Ishikawa (cell line): Measurements from ENCODE around the gene RAD9A.

Experiments
- CEBPB ChIP-seq: IDR thresholded peaks from 2 replicates; pipeline ENCODE4 v1.6.1; 2012
- CREB1 ChIP-seq: IDR thresholded peaks from 2 replicates; pipeline ENCODE4 v1.6.1; 2012; ENCODE audit warnings: low read depth
- EGR1 ChIP-seq: IDR thresholded peaks from 2 replicates; pipeline ENCODE4 v1.6.1; 2012
- EP300 ChIP-seq: IDR thresholded peaks from 2 replicates; pipeline ENCODE4 v1.6.1; 2012; ENCODE audit warnings: borderline replicate concordance
- FOXM1 ChIP-seq: IDR thresholded peaks from 2 replicates; pipeline ENCODE4 v1.6.1; 2012; ENCODE audit warnings: low read depth, borderline replicate concordance
- MAX ChIP-seq: IDR thresholded peaks from 2 replicates; pipeline ENCODE4 v1.6.1; 2012
- NFIC ChIP-seq: IDR thresholded peaks from 2 replicates; pipeline ENCODE4 v1.6.1; 2012
- RAD21 ChIP-seq: IDR thresholded peaks from 2 replicates; pipeline ENCODE4 v1.6.1; 2012; ENCODE audit warnings: low read depth
- TAF1 ChIP-seq: IDR thresholded peaks from 2 replicates; pipeline ENCODE4 v1.6.1; 2012; ENCODE audit warnings: low read depth, mild to moderate bottlenecking
- TCF12 ChIP-seq: IDR thresholded peaks from 2 replicates; pipeline ENCODE4 v1.6.1; 2012; ENCODE audit warnings: low read depth
- TEAD4 ChIP-seq: IDR thresholded peaks from 2 replicates; pipeline ENCODE4 v1.6.1; 2012
- USF1 ChIP-seq: IDR thresholded peaks from 2 replicates; pipeline ENCODE4 v1.6.1; 2012
- YY1 ChIP-seq: IDR thresholded peaks from 2 replicates; pipeline ENCODE4 v1.6.1; 2012; ENCODE audit warnings: low read depth
- ZBTB7A ChIP-seq: IDR thresholded peaks from 2 replicates; pipeline ENCODE4 v1.6.1; 2012; ENCODE audit warnings: low read depth
- TF ChIP-seq, protein P1 (sequence below): IDR thresholded peaks from 2 replicates; pipeline ENCODE4 v1.6.1; 2012; ENCODE audit warnings: low read depth, mild to moderate bottlenecking

RAD9A gene

DNA sequence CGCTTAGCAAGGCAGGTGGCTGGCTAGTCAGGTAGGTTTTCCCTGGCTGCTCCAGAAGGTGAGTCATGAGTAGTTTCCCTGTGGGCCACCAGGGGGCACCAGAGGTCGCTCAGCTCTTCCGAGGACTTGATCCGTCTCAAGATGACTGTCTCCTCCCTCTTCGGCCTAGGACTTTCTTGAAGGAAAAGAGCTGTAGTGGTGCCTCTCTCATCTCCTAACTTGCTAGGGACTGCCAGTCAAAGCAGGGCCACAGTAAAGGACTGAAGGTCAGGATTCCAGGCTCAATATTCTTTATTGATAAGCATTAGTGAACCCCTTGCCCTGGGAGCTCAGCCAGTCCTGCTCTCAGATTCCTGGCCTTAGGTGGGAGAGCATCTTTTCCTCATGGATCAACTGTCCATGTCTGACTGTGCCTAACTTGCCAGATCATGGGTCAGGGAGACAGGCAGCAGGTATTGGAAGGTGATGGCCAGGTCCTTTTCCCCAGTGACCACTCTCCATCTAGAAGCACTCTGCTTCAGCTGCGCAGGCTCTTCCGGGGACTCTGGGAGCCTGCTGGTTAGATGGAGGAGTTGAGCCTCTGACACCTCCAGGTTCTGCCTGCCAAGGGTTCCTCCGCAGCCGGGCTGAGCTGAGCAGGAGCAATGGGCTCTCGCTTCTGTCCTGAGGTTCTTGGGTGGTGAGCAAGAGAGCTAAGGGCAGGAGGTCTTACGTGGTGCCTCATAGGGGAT is 40.3 kb upstream of the RAD9A start:
- TF ChIP-seq RAD21 (peak; percentile 80), YY1 (no peak)

GRCh38 chr11:67352546-67353316 is 39.1 kb upstream of the RAD9A start:
- TF ChIP-seq TAF1, result no peak
- no peak for TF ChIP-seq RAD21
- TF ChIP-seq YY1, result no peak
- TF ChIP-seq FOXM1, result no peak
- TF ChIP-seq, protein P1, sequence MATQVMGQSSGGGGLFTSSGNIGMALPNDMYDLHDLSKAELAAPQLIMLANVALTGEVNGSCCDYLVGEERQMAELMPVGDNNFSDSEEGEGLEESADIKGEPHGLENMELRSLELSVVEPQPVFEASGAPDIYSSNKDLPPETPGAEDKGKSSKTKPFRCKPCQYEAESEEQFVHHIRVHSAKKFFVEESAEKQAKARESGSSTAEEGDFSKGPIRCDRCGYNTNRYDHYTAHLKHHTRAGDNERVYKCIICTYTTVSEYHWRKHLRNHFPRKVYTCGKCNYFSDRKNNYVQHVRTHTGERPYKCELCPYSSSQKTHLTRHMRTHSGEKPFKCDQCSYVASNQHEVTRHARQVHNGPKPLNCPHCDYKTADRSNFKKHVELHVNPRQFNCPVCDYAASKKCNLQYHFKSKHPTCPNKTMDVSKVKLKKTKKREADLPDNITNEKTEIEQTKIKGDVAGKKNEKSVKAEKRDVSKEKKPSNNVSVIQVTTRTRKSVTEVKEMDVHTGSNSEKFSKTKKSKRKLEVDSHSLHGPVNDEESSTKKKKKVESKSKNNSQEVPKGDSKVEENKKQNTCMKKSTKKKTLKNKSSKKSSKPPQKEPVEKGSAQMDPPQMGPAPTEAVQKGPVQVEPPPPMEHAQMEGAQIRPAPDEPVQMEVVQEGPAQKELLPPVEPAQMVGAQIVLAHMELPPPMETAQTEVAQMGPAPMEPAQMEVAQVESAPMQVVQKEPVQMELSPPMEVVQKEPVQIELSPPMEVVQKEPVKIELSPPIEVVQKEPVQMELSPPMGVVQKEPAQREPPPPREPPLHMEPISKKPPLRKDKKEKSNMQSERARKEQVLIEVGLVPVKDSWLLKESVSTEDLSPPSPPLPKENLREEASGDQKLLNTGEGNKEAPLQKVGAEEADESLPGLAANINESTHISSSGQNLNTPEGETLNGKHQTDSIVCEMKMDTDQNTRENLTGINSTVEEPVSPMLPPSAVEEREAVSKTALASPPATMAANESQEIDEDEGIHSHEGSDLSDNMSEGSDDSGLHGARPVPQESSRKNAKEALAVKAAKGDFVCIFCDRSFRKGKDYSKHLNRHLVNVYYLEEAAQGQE, result no peak
- TF ChIP-seq TCF12, result no peak
- no peak for TF ChIP-seq EP300
- TF ChIP-seq ZBTB7A, result no peak
- TF ChIP-seq USF1, result no peak
- TF ChIP-seq EGR1, result no peak
- no peak for TF ChIP-seq TEAD4
- no peak for TF ChIP-seq CREB1
- no peak for TF ChIP-seq CEBPB
- no peak for TF ChIP-seq NFIC
- TF ChIP-seq MAX, result no peak

GRCh38 chr11:67353317-67354074 is 38.3 kb upstream of the RAD9A start, which contains the start of gene POLD4:
Gene POLD4, minus strand, starts transcription at chr11:67353546. Its CDS starts 147 bp downstream, at chr11:67353399.
- TF ChIP-seq, protein P1, result no peak
- TF ChIP-seq YY1, result peak; percentile 65
- no peak; the same call in 1 of the 2 replicates for TF ChIP-seq ZBTB7A
- TF ChIP-seq CEBPB, result no peak
- no peak for TF ChIP-seq TCF12
- no peak for TF ChIP-seq EGR1
- 0 out of 2 replicates have a peak, but pooled peaks have one; percentile 26 for TF ChIP-seq NFIC
- peak; percentile 56; the same call in 1 of the 2 replicates for TF ChIP-seq TAF1
- TF ChIP-seq EP300, result peak; percentile 8; the same call in 1 of the 2 replicates
- TF ChIP-seq MAX, result peak; percentile 44; the same call in 1 of the 2 replicates
- TF ChIP-seq RAD21, result no peak
- TF ChIP-seq CREB1, result peak; percentile 16; the same call in 1 of the 2 replicates
- no peak for TF ChIP-seq TEAD4
- TF ChIP-seq USF1, result no peak
- no peak for TF ChIP-seq FOXM1

GRCh38 chr11:67354075-67355022 is 37.4 kb upstream of the RAD9A start:
- TF ChIP-seq YY1 (no peak), MAX (no peak), ZBTB7A (0 out of 2 replicates have a peak, but pooled peaks have one; percentile 4), EGR1 (peak; percentile 13; the same call in 1 of the 2 replicates), EP300 (peak; percentile 49; the same call in 1 of the 2 replicates)
